ENCODE data around the gene PARD3B. TPM values are rescaled to one million over a fixed set of nuclear protein-coding genes. Genes with fewer than 3 reads are reported as not detected.

The PARD3B gene
- total RNA-seq, 1 experiment from 2014 or later = 6.4 TPM

GRCh38 chr2:204876311-204876710, 331.0 kb downstream of the PARD3B start:
- no peak overlapping the region for H3T11ph ChIP-seq (ENCODE audit: low read length)
- no peak for DNase-seq
- no peak overlapping the region for H2AK5ac ChIP-seq (ENCODE audit: insufficient read length, low read length)
- H2BK12ac ChIP-seq (ENCODE audit: insufficient read length, low read depth, low read length) = no peak overlapping the region
- H3K79me2 ChIP-seq (ENCODE audit: insufficient read depth, low read length) = no peaks in the 10 kb centered on the region
- H4K5ac ChIP-seq (ENCODE audit: insufficient read length, low read depth, low read length) = no peak overlapping the region
- H3K9me3 Mint-ChIP-seq = peaks cover 0 to 2% of the 10 kb centered on the region in 2 experiments; a peak in 1 of 5 replicates
- no peak overlapping the region for H2BK20ac ChIP-seq (ENCODE audit: low read depth, low read length, poor library complexity, severe bottlenecking)
- no CpG with 5 or more reads among the region's 4 CpGs for WGBS (ENCODE audit: extremely low coverage, insufficient read length, low lambda C conversion rate)
- H3K27me3 ChIP-seq (ENCODE audit: insufficient read depth, low read length) = no peaks in the 10 kb centered on the region
- no peak overlapping the region for H3K4me2 ChIP-seq (ENCODE audit: insufficient read depth, insufficient read length, low read length)
- no peak overlapping the region for H3K9ac ChIP-seq (ENCODE audit: extremely low read depth, insufficient read length, low read length)
- no peaks in the 10 kb centered on the region; the same call in 1 of the 2 replicates for H3K27me3 Mint-ChIP-seq (ENCODE audit: low read depth)
- no peak overlapping the region for H2AFZ ChIP-seq (ENCODE audit: low read length)
- no peaks in the 10 kb centered on the region for H3K36me3 Mint-ChIP-seq (ENCODE audit: insufficient read depth in 1 of 3, low read depth in 3 of 3)
- no peak for TF ChIP-seq CTCF (conservative IDR thresholded peaks at IDR 0.05)
- H3K4ac ChIP-seq (ENCODE audit: low read depth, low read length) = no peak overlapping the region
- no peak overlapping the region for H3K27ac ChIP-seq (ENCODE audit: insufficient read length, low read depth, low read length)
- H3K4me1 Mint-ChIP-seq = peaks cover 2% of the 10 kb centered on the region in 2 experiments; a peak in 3 of 4 replicates
- H3K56ac ChIP-seq (ENCODE audit: insufficient read length, low read depth, low read length) = no peak overlapping the region
- no peak overlapping the region for H4K8ac ChIP-seq (replicated peaks; ENCODE audit: insufficient read length, low read depth, low read length)
- no peak overlapping the region for H3K14ac ChIP-seq (ENCODE audit: insufficient read depth, low read length)
- H3K4me1 ChIP-seq (ENCODE audit: insufficient read depth, low read length) = no peaks in the 10 kb centered on the region
- no peaks in the 10 kb centered on the region for H3K79me1 ChIP-seq (ENCODE audit: insufficient read depth, low read depth, low read length, poor library complexity, severe bottlenecking)
- no peak overlapping the region for H3K18ac ChIP-seq (ENCODE audit: insufficient read length, low read depth, low read length)
- H3K23ac ChIP-seq (ENCODE audit: insufficient read length, low read depth, low read length) = no peak overlapping the region
- H2BK5ac ChIP-seq (ENCODE audit: insufficient read length, low read length) = no peak overlapping the region
- no peak overlapping the region for H2BK15ac ChIP-seq (ENCODE audit: low read depth, low read length)
- no peak overlapping the region for H4K91ac ChIP-seq (ENCODE audit: insufficient read length, low read depth, low read length)
- no peak overlapping the region for H3K4me3 Mint-ChIP-seq
- no peak overlapping the region for H3K27ac Mint-ChIP-seq
- H2BK120ac ChIP-seq (ENCODE audit: low read depth, low read length, poor library complexity, severe bottlenecking) = no peak overlapping the region
- H4K20me1 ChIP-seq (ENCODE audit: control insufficient read depth, insufficient read depth, insufficient read length) = no peaks in the 10 kb centered on the region
- no peaks in the 10 kb centered on the region for H3K9me3 ChIP-seq (ENCODE audit: control insufficient read depth, low read depth, low read length)
- no peaks in the 10 kb centered on the region for H3K23me2 ChIP-seq (ENCODE audit: insufficient read length, low read depth, low read length, poor library complexity, severe bottlenecking)

Measured in H9 (cell line).